ENCODE results near the gene ESPN. TPM values are rescaled to one million over a fixed set of nuclear protein-coding genes. Genes with fewer than 3 reads are reported as not detected.

The ESPN gene
- total and polyA plus RNA-seq, 2 of the 8 experiments (the other 6 are each of a cell fraction or from before 2014, with no cell fraction given) = 5.2 to 16.3 TPM

GRCh38 chr1:6471086-6471969, 46.8 kb downstream of the ESPN start (continued):
- TF ChIP-seq E2F6 (IDR thresholded peaks at IDR 0.05) (no peak), KDM4A (IDR thresholded peaks at IDR 0.05; ENCODE audit: low read depth, low read length, severe bottlenecking) (peak; percentile 48), RFX5 (IDR thresholded peaks at IDR 0.05; ENCODE audit: borderline replicate concordance, low read depth, low read length) (no peak), CBX8 (IDR thresholded peaks at IDR 0.05; ENCODE audit: borderline replicate concordance, low read depth, low read length) (no peak), ZNF274 (IDR thresholded peaks at IDR 0.05; ENCODE audit: borderline replicate concordance, extremely low read depth, low read length) (no peak), SUZ12 (IDR thresholded peaks at IDR 0.05; ENCODE audit: low read length) (no peak), PHF8 (conservative IDR thresholded peaks at IDR 0.05; ENCODE audit: low read depth, low read length) (no peak), TBP (IDR thresholded peaks at IDR 0.05; ENCODE audit: low read depth, low read length) (no peak), CHD2 (IDR thresholded peaks at IDR 0.05; ENCODE audit: low read length) (no peak), BCL11A (IDR thresholded peaks at IDR 0.05; ENCODE audit: low read depth in 2 of 2, low read length in 2 of 2) (no peak), TAF1 (IDR thresholded peaks at IDR 0.05; ENCODE audit: low read depth, low read length) (0 out of 2 replicates have a peak, but pooled peaks have one; percentile 34), RAD21 (IDR thresholded peaks at IDR 0.05 in 1 of 2, conservative IDR thresholded peaks at IDR 0.05 in 1 of 2; ENCODE audit: low read depth in 2 of 2, low read length in 2 of 2) (no peak), ATF3 (IDR thresholded peaks at IDR 0.05; ENCODE audit: insufficient read depth, low read depth, low read length) (no peak), RXRA (IDR thresholded peaks at IDR 0.05; ENCODE audit: insufficient read depth, low read depth, low read length) (no peak), SP4 (IDR thresholded peaks at IDR 0.05; ENCODE audit: low read length) (no peak)

Data from H1 (cell line).